Mesenchymal stem cell (in vitro differentiated cells and primary cell): ENCODE data around the gene DNAL1.
"Not testable (repeated sequence)": the region's sequence is repeated elsewhere in the genome, so short reads cannot be mapped to it uniquely, and the experiment has no call there.

Experiments used
- DNase-seq: peaks from one replicate; pipeline ENCODE4 v3.0.0-alpha.2; 2013
- H2AFZ ChIP-seq: one replicate; pipeline ENCODE4 v1.6.1; 2013; ENCODE audit warnings: low read depth, mild to moderate bottlenecking, control low read depth, inconsistent platforms, low read length, moderate library complexity
- H2AK5ac ChIP-seq: 2 replicates; pipeline ENCODE4 v1.6.1; 2013; ENCODE audit warnings: low read length, moderate library complexity, mild to moderate bottlenecking, inconsistent platforms; ENCODE audit not compliant: severe bottlenecking
- H2BK120ac ChIP-seq: one replicate; pipeline ENCODE4 v1.6.1; 2013; ENCODE audit warnings: low read depth, mild to moderate bottlenecking, inconsistent platforms, low read length, moderate library complexity
- H2BK12ac ChIP-seq, 2 experiments: one replicate each; pipeline ENCODE4 v1.6.1; 2013; ENCODE audit warnings: inconsistent platforms in 2 of 2, low read length in 2 of 2, mild to moderate bottlenecking in 2 of 2, moderate library complexity in 2 of 2, control low read depth in 1 of 2
- H2BK15ac ChIP-seq: one replicate; pipeline ENCODE4 v1.6.1; 2013; ENCODE audit warnings: mild to moderate bottlenecking, low read depth, inconsistent platforms; ENCODE audit not compliant: poor library complexity, severe bottlenecking
- H2BK5ac ChIP-seq: 2 replicates; pipeline ENCODE4 v1.6.1; 2013; ENCODE audit warnings: low read depth, mild to moderate bottlenecking, low read length, control low read depth, inconsistent platforms; ENCODE audit not compliant: poor library complexity, severe bottlenecking
- H3K14ac ChIP-seq, 2 experiments: one replicate each; pipeline ENCODE4 v1.6.1; 2013; ENCODE audit warnings: inconsistent platforms in 2 of 2, low read length in 2 of 2, control low read depth in 1 of 2, mild to moderate bottlenecking in 1 of 2, moderate library complexity in 1 of 2
- H3K18ac ChIP-seq, 2 experiments: one replicate each; pipeline ENCODE4 v1.6.1; 2013; ENCODE audit warnings: inconsistent platforms in 2 of 2, low read length in 2 of 2, control low read depth in 1 of 2, low read depth in 1 of 2, mild to moderate bottlenecking in 1 of 2
- H3K23ac ChIP-seq, 2 experiments: one replicate each; pipeline ENCODE4 v1.6.1; 2013; ENCODE audit warnings: inconsistent platforms in 2 of 2, low read length in 2 of 2, mild to moderate bottlenecking in 2 of 2, moderate library complexity in 2 of 2, control low read depth in 1 of 2
- H3K27ac ChIP-seq: 2 replicates; pipeline ENCODE4 v1.5.1; 2013; ENCODE audit warnings: mild to moderate bottlenecking, moderate library complexity, low read length, control low read depth, inconsistent platforms; ENCODE audit not compliant: poor library complexity, severe bottlenecking
- H3K27me3 ChIP-seq, 2 experiments: 2 replicates each; pipeline versions ENCODE4 v1.6.1 to v1.7.0; 2013; ENCODE audit warnings: low read length in 2 of 2, mild to moderate bottlenecking in 2 of 2, moderate library complexity in 2 of 2, control low read depth in 1 of 2, inconsistent platforms in 1 of 2; ENCODE audit not compliant: control insufficient read depth in 1 of 2, insufficient read depth in 1 of 2
- H3K36me3 ChIP-seq, 2 experiments: 2 replicates each; pipeline versions ENCODE4 v1.6.1 to v1.7.0; 2013; ENCODE audit warnings: low read length in 2 of 2, control low read depth in 1 of 2, inconsistent platforms in 1 of 2, low read depth in 1 of 2, mild to moderate bottlenecking in 1 of 2; ENCODE audit not compliant: insufficient read depth in 2 of 2, control insufficient read depth in 1 of 2
- H3K4ac ChIP-seq, 2 experiments: one replicate each; pipeline ENCODE4 v1.6.1; 2013; ENCODE audit warnings: inconsistent platforms in 2 of 2, low read length in 2 of 2, mild to moderate bottlenecking in 2 of 2, moderate library complexity in 2 of 2, control low read depth in 1 of 2, low read depth in 1 of 2
- H3K4me1 ChIP-seq: 2 replicates; pipeline ENCODE4 v1.6.1; 2013; ENCODE audit warnings: low read depth, low read length, control low read depth; ENCODE audit not compliant: control insufficient read depth, insufficient read depth
- H3K4me2 ChIP-seq: 2 replicates; pipeline ENCODE4 v1.6.1; 2013; ENCODE audit warnings: low read length, mild to moderate bottlenecking, inconsistent platforms; ENCODE audit not compliant: poor library complexity, severe bottlenecking
- H3K4me3 ChIP-seq, 2 experiments: 2 replicates each; pipeline versions ENCODE4 v1.5.1 to v1.7.0; 2013; ENCODE audit warnings: low read length in 2 of 2, mild to moderate bottlenecking in 2 of 2, control low read depth in 1 of 2, low read depth in 1 of 2; ENCODE audit not compliant: insufficient read depth in 1 of 2
- H3K79me1 ChIP-seq: replicated peaks from 2 replicates; pipeline ENCODE4 v1.6.1; 2013; ENCODE audit warnings: mild to moderate bottlenecking, control low read depth, low read length, inconsistent platforms; ENCODE audit not compliant: poor library complexity, severe bottlenecking
- H3K9ac ChIP-seq: 2 replicates; pipeline ENCODE4 v1.7.0; 2013; ENCODE audit warnings: mild to moderate bottlenecking, low read length, moderate library complexity
- H3K9me3 ChIP-seq: 2 replicates; pipeline ENCODE4 v1.7.0; 2013; ENCODE audit warnings: mild to moderate bottlenecking, low read length; ENCODE audit not compliant: control insufficient read depth
- H4K8ac ChIP-seq: one replicate; pipeline ENCODE4 v1.6.1; 2013; ENCODE audit warnings: inconsistent platforms, mild to moderate bottlenecking, low read length, moderate library complexity
- H4K91ac ChIP-seq: one replicate; pipeline ENCODE4 v1.6.1; 2013; ENCODE audit warnings: mild to moderate bottlenecking, low read length, inconsistent platforms
- WGBS: methylation state at CpG from one replicate; pipeline ENCODE4 v1.1.7; 2013; ENCODE audit warnings: mixed read lengths; 5-methylcytosine and 5-hydroxymethylcytosine counted together

DNAL1 gene

GRCh38 chr14:73695997-73696396, 51.2 kb downstream of the DNAL1 start:
- no peak overlapping the region for H2BK12ac ChIP-seq
- no peaks in the 10 kb centered on the region for H3K27me3 ChIP-seq
- peaks cover 3 to 17% of the 10 kb centered on the region in 2 experiments for H3K36me3 ChIP-seq
- H3K14ac ChIP-seq, result no peak overlapping the region
- peak overlapping the region in 1 of 2 experiments; percentile 33 for H3K4me3 ChIP-seq
- no peak overlapping the region for H3K18ac ChIP-seq
- peaks cover 3% of the 10 kb centered on the region for H3K4me1 ChIP-seq
- H3K9me3 ChIP-seq, result no peaks in the 10 kb centered on the region
- H2BK120ac ChIP-seq, result no peak overlapping the region
- H3K4me2 ChIP-seq, result no peak overlapping the region
- no peak overlapping the region for H4K91ac ChIP-seq
- no peak overlapping the region for H3K27ac ChIP-seq
- H2BK15ac ChIP-seq, result no peak overlapping the region
- H3K23ac ChIP-seq, result no peak overlapping the region
- H3K79me1 ChIP-seq, result peaks cover 6% of the 10 kb centered on the region
- peak overlapping the region; percentile 79 for H3K9ac ChIP-seq
- no peak overlapping the region for H2AK5ac ChIP-seq
- H4K8ac ChIP-seq, result no peak overlapping the region
- H2BK5ac ChIP-seq, result no peak overlapping the region
- H2AFZ ChIP-seq, result no peak overlapping the region
- WGBS, result 100% methylated on average over 2 of the region's 2 CpGs
- no peak for DNase-seq
- H3K4ac ChIP-seq, result no peak overlapping the region

- 49% methylated on average over 2 of the region's 2 CpGs for WGBS
Measured at GRCh38 chr14:73696466-73697400, 51.9 kb downstream of the DNAL1 start.

GRCh38 chr14:73700325-73700724, 55.5 kb downstream of the DNAL1 start:
- H3K79me1 ChIP-seq, result peaks cover 5% of the 10 kb centered on the region
- H2BK120ac ChIP-seq, result no peak overlapping the region
- 75% methylated on average over 1 of the region's 1 CpG for WGBS
- H3K23ac ChIP-seq, result no peak overlapping the region
- peaks cover 0 to 10% of the 10 kb centered on the region in 2 experiments for H3K36me3 ChIP-seq
- H3K14ac ChIP-seq, result no peak overlapping the region
- peak overlapping the region; percentile 74 for H3K27ac ChIP-seq
- no peak overlapping the region for H4K91ac ChIP-seq
- H3K18ac ChIP-seq, result no peak overlapping the region
- no peak overlapping the region for H3K4ac ChIP-seq
- H2AFZ ChIP-seq, result no peak overlapping the region
- DNase-seq, result no peak
- H2BK5ac ChIP-seq, result no peak overlapping the region
- no peak overlapping the region for H3K4me2 ChIP-seq
- no peaks in the 10 kb centered on the region for H3K9me3 ChIP-seq
- H2AK5ac ChIP-seq, result no peak overlapping the region
- no peaks in the 10 kb centered on the region for H3K27me3 ChIP-seq
- H2BK15ac ChIP-seq, result no peak overlapping the region
- H3K9ac ChIP-seq, result no peak overlapping the region
- no peak overlapping the region for H3K4me3 ChIP-seq
- no peak overlapping the region for H4K8ac ChIP-seq
- no peak overlapping the region for H2BK12ac ChIP-seq
- H3K4me1 ChIP-seq, result peaks cover 3% of the 10 kb centered on the region

More at GRCh38 chr14:73696466-73697400, 51.9 kb downstream of the DNAL1 start:
- no peak overlapping the region for H2BK120ac ChIP-seq
- H3K4me3 ChIP-seq, result peak overlapping the region in 1 of 2 experiments; percentile 33
- H3K4me2 ChIP-seq, result no peak overlapping the region
- H3K9ac ChIP-seq, result peak overlapping the region; percentile 79
- no peaks in the 10 kb centered on the region for H3K27me3 ChIP-seq
- H3K14ac ChIP-seq, result no peak overlapping the region
- H2BK12ac ChIP-seq, result no peak overlapping the region
- no peak overlapping the region for H2AK5ac ChIP-seq
- H3K9me3 ChIP-seq, result no peaks in the 10 kb centered on the region
- H4K8ac ChIP-seq, result no peak overlapping the region
- H2AFZ ChIP-seq, result no peak overlapping the region
- peaks cover 6% of the 10 kb centered on the region for H3K79me1 ChIP-seq
- no peak overlapping the region for H3K4ac ChIP-seq
- no peak overlapping the region for H3K18ac ChIP-seq
- DNase-seq, result peak; percentile 57
- no peak overlapping the region for H4K91ac ChIP-seq
- H2BK5ac ChIP-seq, result no peak overlapping the region
- H3K4me1 ChIP-seq, result peaks cover 3% of the 10 kb centered on the region
- no peak overlapping the region for H3K27ac ChIP-seq
- no peak overlapping the region for H2BK15ac ChIP-seq
- peaks cover 3 to 15% of the 10 kb centered on the region in 2 experiments for H3K36me3 ChIP-seq
- H3K23ac ChIP-seq, result no peak overlapping the region

GRCh38 chr14:73708076-73708475, 63.3 kb downstream of the DNAL1 start:
- not testable (repeated sequence) for H3K14ac ChIP-seq, H3K9me3 ChIP-seq, H3K23ac ChIP-seq, H2AFZ ChIP-seq, H3K36me3 ChIP-seq, H3K4me3 ChIP-seq, H3K79me1 ChIP-seq, H3K18ac ChIP-seq, H3K4ac ChIP-seq, H2BK120ac ChIP-seq, H2BK15ac ChIP-seq, H3K27me3 ChIP-seq, DNase-seq, H3K9ac ChIP-seq, H4K91ac ChIP-seq, H3K4me2 ChIP-seq, H3K27ac ChIP-seq, H2BK12ac ChIP-seq, H3K4me1 ChIP-seq, H4K8ac ChIP-seq, H2AK5ac ChIP-seq, H2BK5ac ChIP-seq
- WGBS, result 87% methylated on average over 4 of the region's 4 CpGs
